Adrenal gland (tissue), 12 donors: ENCODE results near the gene ZNF554. TPM values are rescaled to one million over a fixed set of nuclear protein-coding genes. Genes with fewer than 3 reads are reported as not detected.
A peak's percentile ranks its signal among the peaks of the same experiment; 100 is the strongest.

Experiments used
- DNase-seq, 7 donors: peaks; one replicate each; pipeline ENCODE4 v3.0.0-alpha.2; 2019 to 2020
- H3K27ac ChIP-seq, 5 donors: fragments of 200-600 bp; sonication (generic) in 4 of 5; 1 replicate in 3 of 5; 2 replicates in 2 of 5; pipeline versions ENCODE4 v1.5.1 to v1.8.0; 2016 to 2020; ENCODE audit warnings: mild to moderate bottlenecking in 1 of 5
- H3K27me3 ChIP-seq: fragments of 200-600 bp; 2 replicates; pipeline ENCODE4 v1.8.0; 2021
- H3K36me3 ChIP-seq, 2 donors: fragments of 200-600 bp; replicated peaks in 1 of 2; 1 replicate in 1 of 2; 2 replicates in 1 of 2; pipeline versions ENCODE4 v1.5.1 to v1.8.0; 2018 to 2022
- H3K4me1 ChIP-seq, 2 donors: fragments of 200-600 bp; replicated peaks in 1 of 2; 1 replicate in 1 of 2; 2 replicates in 1 of 2; pipeline versions ENCODE4 v1.5.1 to v1.8.0; 2018 to 2021
- H3K4me3 ChIP-seq, 4 donors: fragments of 200-600 bp; sonication (generic) in 3 of 4; one replicate each; pipeline ENCODE4 v1.5.1; 2016 to 2018
- H3K9me3 ChIP-seq, 3 donors: fragments of 200-600 bp; sonication (generic) in 1 of 3; replicated peaks in 1 of 3; 1 replicate in 2 of 3; 2 replicates in 1 of 3; pipeline versions ENCODE4 v1.5.1 to v1.8.0; 2016 to 2021
- CTCF ChIP-seq, 6 experiments: fragments of 450-650 bp in 4 of 6; fragments of 200-600 bp in 2 of 6; sonication (generic) in 1 of 6; IDR thresholded peaks; 1 replicate in 5 of 6; 2 replicates in 1 of 6; pipeline versions ENCODE4 v1.5.1 to v1.8.0; 2016 to 2021; ENCODE audit warnings: antibody characterized with exemption in 6 of 6, mild to moderate bottlenecking in 2 of 6, moderate library complexity in 1 of 6
- POLR2A ChIP-seq, 2 donors: fragments of 450-650 bp; IDR thresholded peaks; one replicate each; pipeline ENCODE4 v1.6.1; 2017; ENCODE audit warnings: antibody characterized with exemption in 2 of 2, mild to moderate bottlenecking in 2 of 2, moderate library complexity in 1 of 2
- WGBS, 4 donors: extraction: QIAGEN DNeasy Blood & Tissue Kit in 2 of 4; methylation state at CpG; one replicate each; pipeline versions ENCODE4 v1.1.5 to v1.1.7; 2013 to 2017; 5-methylcytosine and 5-hydroxymethylcytosine counted together
- intact Hi-C, 2 donors: fragments of 100-400 bp; cut with DNase I; formaldehyde crosslinking; loops; one replicate each; pipeline versions ENCODE4 v1.14.1 to v1.15.0; 2022 to 2023
- polyA plus RNA-seq, 3 donors: library from polyadenylated mRNA; stranded (reverse); fragments of 200-250 nt in 2 of 3; fragments of 350-450 nt in 1 of 3; fragmentation: Illumina TruSeq in 1 of 3; extraction: RNeasy Lipid Tissue Mini Kit (QIAGEN cat#74804) in 1 of 3; gene quantifications; one replicate each; pipeline ENCODE4 v1.2.3, GENCODE V29; 2013 to 2014
- total RNA-seq, 9 donors: library from RNA; depleted of rRNA in 4 of 9; stranded (reverse); fragments of >200 nt in 4 of 9; fragments of 120-200 nt in 1 of 9; fragmentation: NEBNext Ultra II Directional in 1 of 9; extraction: Animal tissue kit (Norgen Biotek cat#: 25700) in 1 of 9; gene quantifications; one replicate each; pipeline versions ENCODE4 v1.1.0 to v1.2.4, GENCODE V29; 2013 to 2023
- donor health status: healthy with polysubstance abuse.
- donor health status: Bipolar disorder and iron deficiency.
- donor health status: DM: yes; HTN: yes; CAD: no.
- donor health status: DM: no; HTN: no; CAD: no.
- donor health status: DM: no; HTN: no; CAD: no.
- donor health status: DM: yes; HTN: yes; CAD: no.

The ZNF554 gene
- total and polyA plus RNA-seq, 12 donors = 1.6 to 6.9 (median 3.9) TPM

GRCh38 chr19:2863816-2864215 is 44.1 kb downstream of the ZNF554 start:
- no peaks in the 10 kb centered on the region for H3K9me3 ChIP-seq
- H3K4me1 ChIP-seq = no peaks in the 10 kb centered on the region
- intact Hi-C loops = no loop called here
- TF ChIP-seq POLR2A (IDR thresholded peaks at IDR 0.05) = no peak
- no peak for TF ChIP-seq CTCF (IDR thresholded peaks at IDR 0.05)
- H3K27me3 ChIP-seq = no peaks in the 10 kb centered on the region
- no peak overlapping the region for H3K27ac ChIP-seq
- H3K36me3 ChIP-seq = no peaks in the 10 kb centered on the region
- 53 to 70% (median 54%) methylated on average over 10 of the region's 10 CpGs for WGBS, 4 donors
- no peak overlapping the region for H3K4me3 ChIP-seq
- no peak for DNase-seq

GRCh38 chr19:2865334-2866100 is 45.8 kb downstream of the ZNF554 start:
- DNase-seq = no peak
- Histone ChIP-seq H3K4me1 (no peaks in the 10 kb centered on the region), H3K9me3 (no peaks in the 10 kb centered on the region), H3K27ac (no peak overlapping the region), H3K4me3 (no peak overlapping the region), H3K36me3 (no peaks in the 10 kb centered on the region), H3K27me3 (no peaks in the 10 kb centered on the region)
- TF ChIP-seq POLR2A (IDR thresholded peaks at IDR 0.05) = no peak
- no peak for TF ChIP-seq CTCF (IDR thresholded peaks at IDR 0.05)
- 62 to 71% (median 66%) methylated on average over 11 to 12 of the region's 12 CpGs for WGBS, 4 donors
- intact Hi-C loops = loop anchor here in 1 of 2 donors (5.0 kb wide), 1 partner anchor 218 kb away; no protein-coding TSS in a partner anchor

- DNase-seq = no peak
- no peaks in the 10 kb centered on the region for H3K4me1 ChIP-seq
- no peaks in the 10 kb centered on the region for H3K9me3 ChIP-seq
- H3K4me3 ChIP-seq = no peak overlapping the region
- TF ChIP-seq CTCF (IDR thresholded peaks at IDR 0.05) = no peak
- no peak for TF ChIP-seq POLR2A (IDR thresholded peaks at IDR 0.05)
- H3K36me3 ChIP-seq = no peaks in the 10 kb centered on the region
- intact Hi-C loops = loop anchor here in 1 of 2 donors (5.0 kb wide), 1 partner anchor 219 kb away; no protein-coding TSS in a partner anchor
- no peak overlapping the region for H3K27ac ChIP-seq
- H3K27me3 ChIP-seq = no peaks in the 10 kb centered on the region
- 77 to 83% (median 79%) methylated on average over 7 to 8 of the region's 8 CpGs for WGBS, 4 donors
These were observed 46.9 kb downstream of the ZNF554 start for GRCh38 chr19:2866495-2867024.

- no peak within 1 kb of the TSS for H3K27ac ChIP-seq
- intact Hi-C loops = loop anchor here in 1 of 2 donors (5.0 kb wide), 1 partner anchor 220 kb away; no protein-coding TSS in a partner anchor
- no peaks in the 10 kb centered on the region for H3K9me3 ChIP-seq
- TF ChIP-seq POLR2A (IDR thresholded peaks at IDR 0.05) = no peak
- TF ChIP-seq CTCF (IDR thresholded peaks at IDR 0.05) = no peak
- no peaks in the 10 kb centered on the region for H3K27me3 ChIP-seq
- DNase-seq = peak in 2 of 7 donors; percentile 9 to 40
- 76 to 84% (median 83%) methylated on average over 29 to 36 of the region's 36 CpGs for WGBS, 4 donors
- peak within 1 kb of the TSS in 1 of 4 donors; percentile 26 for H3K4me3 ChIP-seq
- no peaks in the 10 kb centered on the region for H3K4me1 ChIP-seq
- no peaks in the 10 kb centered on the region for H3K36me3 ChIP-seq
These were observed 47.6 kb downstream of the ZNF554 start, which contains the start of gene ZNF556 for GRCh38 chr19:2867025-2867991. Gene ZNF556 (plus strand): TSS chr19:2867335. CDS start chr19:2867422, 87 bp downstream.
